GM12872 (cell line): ENCODE data around the gene KRTAP2-4.
"Not testable (repeated sequence)": the region's sequence is repeated elsewhere in the genome, so short reads cannot be mapped to it uniquely, and the experiment has no call there.

ENCODE experiments used
- TF ChIP-seq, protein P1 (sequence below): IDR thresholded peaks from 3 replicates; pipeline ENCODE4 v1.5.1; 2011; ENCODE audit warnings: low read depth, mild to moderate bottlenecking, low read length, moderate library complexity; ENCODE audit not compliant: insufficient read depth

Gene KRTAP2-4

DNA sequence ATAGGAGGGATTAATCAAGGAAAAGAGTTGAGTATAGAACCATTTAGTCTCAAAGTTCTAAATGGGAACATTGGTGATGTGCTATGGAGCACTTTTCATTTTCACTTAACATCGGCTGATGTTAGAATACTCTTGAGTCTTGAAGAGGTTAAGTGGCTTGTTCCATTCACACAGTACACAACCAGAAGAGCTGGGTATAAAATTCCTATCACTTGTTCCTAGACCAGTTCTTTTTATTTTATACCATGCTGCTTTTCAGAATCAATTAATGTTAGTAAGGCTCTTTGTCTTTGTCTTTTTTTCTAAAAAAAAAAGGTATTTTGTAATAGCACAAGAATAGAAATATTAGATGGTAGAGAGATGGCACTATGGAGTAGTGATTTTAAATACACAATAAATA lies 22.7 kb downstream of the KRTAP2-4 start:
- TF ChIP-seq, protein P1, sequence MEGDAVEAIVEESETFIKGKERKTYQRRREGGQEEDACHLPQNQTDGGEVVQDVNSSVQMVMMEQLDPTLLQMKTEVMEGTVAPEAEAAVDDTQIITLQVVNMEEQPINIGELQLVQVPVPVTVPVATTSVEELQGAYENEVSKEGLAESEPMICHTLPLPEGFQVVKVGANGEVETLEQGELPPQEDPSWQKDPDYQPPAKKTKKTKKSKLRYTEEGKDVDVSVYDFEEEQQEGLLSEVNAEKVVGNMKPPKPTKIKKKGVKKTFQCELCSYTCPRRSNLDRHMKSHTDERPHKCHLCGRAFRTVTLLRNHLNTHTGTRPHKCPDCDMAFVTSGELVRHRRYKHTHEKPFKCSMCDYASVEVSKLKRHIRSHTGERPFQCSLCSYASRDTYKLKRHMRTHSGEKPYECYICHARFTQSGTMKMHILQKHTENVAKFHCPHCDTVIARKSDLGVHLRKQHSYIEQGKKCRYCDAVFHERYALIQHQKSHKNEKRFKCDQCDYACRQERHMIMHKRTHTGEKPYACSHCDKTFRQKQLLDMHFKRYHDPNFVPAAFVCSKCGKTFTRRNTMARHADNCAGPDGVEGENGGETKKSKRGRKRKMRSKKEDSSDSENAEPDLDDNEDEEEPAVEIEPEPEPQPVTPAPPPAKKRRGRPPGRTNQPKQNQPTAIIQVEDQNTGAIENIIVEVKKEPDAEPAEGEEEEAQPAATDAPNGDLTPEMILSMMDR = no peak

DNA sequence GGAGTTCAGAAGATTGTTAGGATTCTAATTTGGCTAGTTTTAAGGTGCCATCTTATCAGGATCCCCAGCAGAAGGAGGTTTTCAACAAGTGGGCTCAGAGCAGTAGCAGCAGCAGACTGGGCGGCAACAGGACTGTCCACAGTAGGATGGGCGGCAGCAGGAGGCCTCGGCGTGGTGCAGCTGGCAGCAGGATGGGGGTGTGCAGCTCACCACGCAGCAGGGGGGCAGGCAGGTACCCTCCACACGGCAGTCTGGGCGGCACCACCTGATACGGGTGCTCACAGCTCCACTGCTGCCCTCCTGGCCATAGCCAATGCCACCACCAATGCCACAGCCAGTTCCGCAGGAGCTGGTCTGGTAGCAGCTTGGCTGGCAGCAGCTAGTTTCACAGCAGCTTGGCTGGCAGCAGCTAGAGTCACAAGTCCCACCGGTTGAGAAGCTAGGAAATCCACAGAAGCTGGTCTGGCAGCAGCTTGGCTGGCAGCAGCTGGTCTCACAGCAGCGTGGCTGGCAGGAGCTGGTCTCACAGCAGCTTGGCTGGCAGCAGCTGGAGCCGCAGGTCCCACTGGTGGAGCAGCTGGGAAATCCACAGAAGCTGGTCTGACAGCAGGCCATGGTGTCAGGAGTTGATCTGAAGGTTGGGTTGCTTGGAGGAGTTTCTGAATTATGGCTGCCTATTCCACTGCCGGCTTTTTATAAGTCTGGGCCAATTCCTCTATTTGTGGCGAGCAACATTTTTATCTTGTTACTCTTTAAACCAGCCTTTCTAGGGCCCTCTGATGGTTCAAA lies 24.7 kb downstream of the KRTAP2-4 start, which contains the start of gene KRTAP1-1:
KRTAP1-1 (minus strand) TSS at position 668 of the 789 bp plus-strand sequence; CDS start at position 615, 53 bp downstream.
- TF ChIP-seq, protein P1 = not testable (repeated sequence)

DNA sequence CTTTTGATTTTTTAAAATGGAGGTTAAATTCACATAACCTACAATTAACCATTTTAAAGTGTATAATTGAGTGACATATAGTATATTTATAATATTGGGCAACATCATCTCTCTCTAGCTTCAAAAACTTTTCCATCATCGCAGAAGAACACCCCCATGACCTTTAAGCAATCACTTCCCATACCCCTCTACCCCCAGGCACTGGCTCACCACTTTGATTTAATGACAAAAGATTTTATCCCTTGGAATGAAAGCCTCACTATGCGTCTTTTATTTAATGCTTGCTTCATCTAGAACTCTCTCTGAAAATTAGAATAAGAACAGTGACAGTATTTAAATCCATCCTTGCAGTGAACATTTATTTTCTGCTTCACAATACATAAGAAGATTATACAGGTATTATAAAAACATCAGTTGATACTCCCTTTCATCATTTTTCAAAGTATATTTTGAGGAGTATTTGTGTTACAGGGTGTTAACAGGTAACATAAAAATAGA lies 27.8 kb downstream of the KRTAP2-4 start:
- TF ChIP-seq, protein P1 = no peak

DNA sequence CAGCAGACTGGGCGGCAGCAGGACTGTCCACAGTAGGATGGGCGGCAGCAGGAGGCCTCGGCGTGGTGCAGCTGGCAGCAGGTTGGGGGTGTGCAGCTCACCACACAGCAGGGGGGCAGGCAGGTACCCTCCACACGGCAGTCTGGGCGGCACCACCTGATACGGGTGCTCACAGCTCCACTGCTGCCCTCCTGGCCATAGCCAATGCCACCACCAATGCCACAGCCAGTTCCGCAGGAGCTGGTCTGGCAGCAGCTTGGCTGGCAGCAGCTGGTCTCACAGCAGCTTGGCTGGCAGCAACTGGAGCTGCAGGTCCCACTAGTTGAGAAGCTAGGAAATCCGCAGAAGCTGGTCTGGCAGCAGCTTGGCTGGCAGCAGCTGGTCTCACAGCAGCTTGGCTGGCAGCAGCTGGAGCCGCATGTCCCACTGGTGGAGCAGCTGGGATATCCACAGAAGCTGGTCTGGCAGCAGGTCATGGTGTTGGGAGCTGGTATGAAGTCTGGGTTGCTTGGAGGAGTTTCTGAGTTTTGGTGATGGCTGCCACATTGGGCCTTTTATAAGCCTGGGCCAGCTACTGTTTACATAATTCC lies 31.2 kb downstream of the KRTAP2-4 start, which contains the start of gene KRTAP1-3:
KRTAP1-3 (minus strand) TSS at position 529 of the 590 bp plus-strand sequence; CDS start at position 476, 53 bp downstream.
- TF ChIP-seq, protein P1 = not testable (repeated sequence)

DNA sequence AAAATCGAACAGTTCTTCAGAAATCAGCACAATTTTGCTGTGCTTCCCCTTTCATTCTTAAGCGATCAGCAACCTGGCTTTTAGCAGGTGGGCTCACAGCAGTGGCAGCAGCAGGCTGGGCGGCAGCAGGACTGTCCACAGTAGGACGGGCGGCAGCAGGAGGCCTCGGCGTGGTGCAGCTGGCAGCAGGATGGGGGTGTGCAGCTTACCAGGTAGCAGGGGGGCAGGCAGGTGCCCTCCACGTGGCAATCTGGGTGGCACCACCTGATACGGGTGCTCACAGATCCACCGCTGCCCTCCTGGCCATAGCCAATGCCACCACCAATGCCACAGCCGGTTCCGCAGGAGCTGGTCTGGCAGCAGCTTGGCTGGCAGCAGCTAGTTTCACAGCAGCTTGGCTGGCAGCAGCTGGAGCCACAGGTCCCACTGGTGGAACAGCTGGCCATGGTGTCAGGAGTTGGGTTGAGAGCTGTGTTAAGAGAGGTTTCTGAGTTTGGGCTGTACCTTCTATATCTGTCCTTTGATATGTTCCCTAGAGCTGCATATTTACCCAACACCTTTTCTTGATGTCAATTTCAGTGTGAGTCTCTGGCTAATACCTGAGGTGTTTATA lies 35.9 kb downstream of the KRTAP2-4 start, which contains the start of gene KRTAP1-4:
KRTAP1-4 (minus strand) TSS at position 563 of the 613 bp plus-strand sequence; CDS start at position 446, 117 bp downstream.
- TF ChIP-seq, protein P1 = no peak

DNA sequence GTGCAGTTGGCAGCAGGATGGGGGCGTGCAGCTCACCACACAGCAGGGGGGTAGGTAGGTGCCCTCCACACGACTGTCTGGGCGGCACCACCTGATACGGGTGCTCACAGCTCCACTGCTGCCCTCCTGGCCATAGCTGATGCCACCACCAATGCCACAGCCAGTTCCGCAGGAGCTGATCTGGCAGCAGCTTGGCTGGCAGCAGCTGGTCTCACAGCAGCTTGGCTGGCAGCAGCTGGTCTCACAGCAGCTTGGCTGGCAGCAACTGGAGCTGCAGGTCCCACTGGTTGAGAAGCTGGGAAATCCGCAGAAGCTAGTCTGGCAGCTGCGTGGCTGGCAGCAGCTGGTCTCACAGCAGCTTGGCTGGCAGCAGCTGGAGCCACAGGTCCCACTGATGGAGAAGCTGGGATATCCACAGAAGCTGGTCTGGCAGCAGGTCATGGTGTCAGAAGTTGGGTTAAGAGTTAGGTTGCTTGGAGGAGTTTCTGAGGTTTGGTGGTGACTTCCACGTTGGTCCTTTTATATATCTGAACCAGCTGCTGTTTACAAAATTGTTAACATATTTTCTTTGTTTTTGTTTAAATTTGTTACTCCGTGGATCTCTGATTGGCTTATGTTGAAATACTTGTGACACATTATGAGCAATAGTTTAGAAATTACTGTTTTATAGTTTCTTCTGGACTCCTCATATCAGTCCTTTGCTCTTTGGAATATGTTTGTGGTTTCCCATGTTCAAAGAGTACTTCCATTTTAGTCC lies 38.8 kb downstream of the KRTAP2-4 start, which contains the start of gene KRTAP1-5:
KRTAP1-5 (minus strand) TSS at position 494 of the 757 bp plus-strand sequence; CDS start at position 441, 53 bp downstream.
- TF ChIP-seq, protein P1 = no peak
